Measurements from ENCODE around the gene BLACAT1. TPM values are rescaled to one million over a fixed set of nuclear protein-coding genes. Genes with fewer than 3 reads are reported as not detected.

The BLACAT1 gene
- total and polyA plus RNA-seq, 2 of the 13 experiments (the other 11 are each of a cell fraction or from before 2014, with no cell fraction given): 1.2 to 2.8 TPM

DNA sequence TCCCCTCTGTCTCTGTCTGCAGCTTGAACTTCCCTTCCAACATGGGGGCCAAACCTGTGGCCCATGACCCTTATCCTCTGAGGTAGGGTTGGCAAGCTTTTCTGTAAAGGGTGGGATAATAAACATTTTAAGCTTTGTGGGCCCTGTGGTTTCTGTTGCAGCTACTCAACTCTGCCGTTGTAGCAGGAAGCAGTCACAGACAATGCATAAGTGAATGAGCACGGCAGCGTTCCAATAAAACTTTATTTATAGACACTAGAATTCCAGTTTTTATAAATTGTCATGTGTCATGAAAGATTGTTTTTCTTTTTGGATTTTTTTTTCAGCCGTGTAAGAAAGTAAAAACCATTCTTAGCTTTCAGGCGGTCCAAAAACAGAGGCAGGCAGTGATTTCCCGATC is 30.4 kb upstream of the BLACAT1 start:
- ATAC-seq: no peak
- Histone ChIP-seq H4K20me1 (ENCODE audit: insufficient read depth, low read length) (no peaks in the 10 kb centered on the region), H3K4me1 (ENCODE audit: insufficient read depth, low read length) (peaks cover 30% of the 10 kb centered on the region), H3K27me3 (ENCODE audit: control insufficient read depth in 1 of 2, insufficient read depth in 2 of 2, low read length in 2 of 2) (peaks cover 7 to 22% of the 10 kb centered on the region in 2 experiments; a peak in 3 of 5 replicates), H2AFZ (ENCODE audit: low read length) (no peak overlapping the region), H3K27ac (ENCODE audit: extremely low read length, insufficient read depth, low read length) (no peak overlapping the region), H3K9ac (ENCODE audit: insufficient read depth, low read depth, low read length) (no peak overlapping the region), H3K9me3 (ENCODE audit: low read length) (no peaks in the 10 kb centered on the region), H3K79me2 (ENCODE audit: insufficient read depth, low read length) (no peaks in the 10 kb centered on the region), H3K36me3 (replicated peaks in 1 of 2; ENCODE audit: control insufficient read depth in 1 of 2, insufficient read depth in 2 of 2, low read length in 2 of 2) (no peaks in the 10 kb centered on the region), H3K4me3 (replicated peaks in 1 of 3; ENCODE audit: insufficient read depth in 1 of 3, low read depth in 2 of 3, low read length in 3 of 3) (no peak overlapping the region), H3K4me2 (ENCODE audit: low read depth, low read length) (no peak overlapping the region)
- no peak for DNase-seq (ENCODE audit: low spot score)
- BruUV-seq (replicated peaks): no TSS peak
- intact Hi-C loops (cut with micrococcal nuclease; ENCODE audit: unreplicated experiment) (loop anchor here (5.0 kb wide), 1 partner anchor 149 kb away; no protein-coding TSS in a partner anchor), in situ Hi-C loops (cut with HindIII; ENCODE audit: extremely low pct_ligation_motif_present, low pct_unique_long_range_greater_than_20kb) (loop anchor here (5.0 kb wide), 2 partner anchors 36 to 89 kb away; no protein-coding TSS in a partner anchor)
- ChIA-PET CTCF (ENCODE audit: low intra/inter-chr PET ratio, low total read pairs) (interaction anchor here (1.1 to 6.3 kb wide), 6 partner anchors 38 to 151 kb away, joined by 4 to 86 read pairs (median 19); no protein-coding TSS in a partner anchor), POLR2A (no interaction called here)
- 63% methylated on average over 6 of the region's 6 CpGs for WGBS (ENCODE audit: low lambda C conversion rate)
- no peak for FAIRE-seq
- TF ChIP-seq ZBTB40 (IDR thresholded peaks at IDR 0.05): no peak
- peak; percentile 80 for TF ChIP-seq ZBTB40 (CRISPR knock-in tag; IDR thresholded peaks at IDR 0.05)
- TF ChIP-seq CAMTA2 (CRISPR knock-in tag; IDR thresholded peaks at IDR 0.05; ENCODE audit: borderline replicate concordance): no peak

Measured in HepG2 (cell line).